PFSK-1 (cell line): Measurements from ENCODE around the gene FAM222A.

Source experiments
- FOXP2 ChIP-seq: optimal IDR thresholded peaks from 2 replicates; pipeline ENCODE3; 2011; ENCODE audit warnings: borderline replicate concordance, control low read depth, inconsistent platforms; ENCODE audit not compliant: insufficient read depth; ENCODE audit errors: extremely low read length, extremely low read depth
- POLR2AphosphoS5 ChIP-seq: IDR thresholded peaks from 2 replicates; pipeline ENCODE4 v1.6.1; 2012; ENCODE audit warnings: low read depth, mild to moderate bottlenecking, control low read depth, low read length, moderate library complexity
- REST ChIP-seq, 2 experiments: IDR thresholded peaks; 2 replicates each; pipeline versions ENCODE4 v1.6.1 to v1.8.0; 2011 to 2012; ENCODE audit warnings: low read depth in 2 of 2, low read length in 2 of 2, control low read depth in 1 of 2, inconsistent platforms in 1 of 2, mild to moderate bottlenecking in 1 of 2, moderate library complexity in 1 of 2; ENCODE audit not compliant: insufficient read depth in 1 of 2
- SIN3A ChIP-seq: IDR thresholded peaks from 2 replicates; pipeline ENCODE4 v1.6.1; 2012; ENCODE audit warnings: mild to moderate bottlenecking, low read length, moderate library complexity, borderline replicate concordance; ENCODE audit not compliant: insufficient read depth
- TAF1 ChIP-seq: IDR thresholded peaks from 2 replicates; pipeline ENCODE4 v1.6.1; 2012; ENCODE audit warnings: low read length, control low read depth, borderline replicate concordance; ENCODE audit not compliant: insufficient read depth

FAM222A gene

GRCh38 chr12:109764123-109764522 is 50.5 kb downstream of the FAM222A start:
- TF ChIP-seq FOXP2 (no peak), TAF1 (no peak), REST (IDR thresholded peaks at IDR 0.05; ENCODE audit: insufficient read depth in 1 of 2, low read depth in 2 of 2, low read length in 2 of 2) (no peak), POLR2AphosphoS5 (no peak), SIN3A (no peak)

GRCh38 chr12:109764776-109765445 is 51.3 kb downstream of the FAM222A start:
- TF ChIP-seq FOXP2 (no peak), REST (IDR thresholded peaks at IDR 0.05; ENCODE audit: insufficient read depth in 1 of 2, low read depth in 2 of 2, low read length in 2 of 2) (no peak), POLR2AphosphoS5 (no peak), TAF1 (no peak), SIN3A (no peak)

- TF ChIP-seq SIN3A, result no peak
- no peak for TF ChIP-seq REST (IDR thresholded peaks at IDR 0.05; ENCODE audit: insufficient read depth in 1 of 2, low read depth in 2 of 2, low read length in 2 of 2)
- no peak for TF ChIP-seq FOXP2
- no peak for TF ChIP-seq POLR2AphosphoS5
- TF ChIP-seq TAF1, result no peak
Observed at GRCh38 chr12:109765446-109765810, 51.8 kb downstream of the FAM222A start.

- no peak for TF ChIP-seq FOXP2
- no peak for TF ChIP-seq SIN3A
- TF ChIP-seq POLR2AphosphoS5, result no peak
- TF ChIP-seq TAF1, result no peak
- TF ChIP-seq REST (IDR thresholded peaks at IDR 0.05; ENCODE audit: insufficient read depth in 1 of 2, low read depth in 2 of 2, low read length in 2 of 2), result no peak
Observed at GRCh38 chr12:109766251-109766778, 52.7 kb downstream of the FAM222A start.

GRCh38 chr12:109767456-109767855 is 53.8 kb downstream of the FAM222A start:
- TF ChIP-seq SIN3A (no peak), REST (IDR thresholded peaks at IDR 0.05; ENCODE audit: insufficient read depth in 1 of 2, low read depth in 2 of 2, low read length in 2 of 2) (no peak)
